Fibroblast of the conjunctiva (primary cell): ENCODE results near the gene AFAP1.

Source experiments
- DNase-seq: peaks from one replicate; pipeline ENCODE4 v3.0.0-alpha.2; 2010; ENCODE audit warnings: low read depth

Gene AFAP1, protein sequence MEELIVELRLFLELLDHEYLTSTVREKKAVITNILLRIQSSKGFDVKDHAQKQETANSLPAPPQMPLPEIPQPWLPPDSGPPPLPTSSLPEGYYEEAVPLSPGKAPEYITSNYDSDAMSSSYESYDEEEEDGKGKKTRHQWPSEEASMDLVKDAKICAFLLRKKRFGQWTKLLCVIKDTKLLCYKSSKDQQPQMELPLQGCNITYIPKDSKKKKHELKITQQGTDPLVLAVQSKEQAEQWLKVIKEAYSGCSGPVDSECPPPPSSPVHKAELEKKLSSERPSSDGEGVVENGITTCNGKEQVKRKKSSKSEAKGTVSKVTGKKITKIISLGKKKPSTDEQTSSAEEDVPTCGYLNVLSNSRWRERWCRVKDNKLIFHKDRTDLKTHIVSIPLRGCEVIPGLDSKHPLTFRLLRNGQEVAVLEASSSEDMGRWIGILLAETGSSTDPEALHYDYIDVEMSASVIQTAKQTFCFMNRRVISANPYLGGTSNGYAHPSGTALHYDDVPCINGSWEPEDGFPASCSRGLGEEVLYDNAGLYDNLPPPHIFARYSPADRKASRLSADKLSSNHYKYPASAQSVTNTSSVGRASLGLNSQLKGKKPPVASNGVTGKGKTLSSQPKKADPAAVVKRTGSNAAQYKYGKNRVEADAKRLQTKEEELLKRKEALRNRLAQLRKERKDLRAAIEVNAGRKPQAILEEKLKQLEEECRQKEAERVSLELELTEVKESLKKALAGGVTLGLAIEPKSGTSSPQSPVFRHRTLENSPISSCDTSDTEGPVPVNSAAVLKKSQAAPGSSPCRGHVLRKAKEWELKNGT

DNA sequence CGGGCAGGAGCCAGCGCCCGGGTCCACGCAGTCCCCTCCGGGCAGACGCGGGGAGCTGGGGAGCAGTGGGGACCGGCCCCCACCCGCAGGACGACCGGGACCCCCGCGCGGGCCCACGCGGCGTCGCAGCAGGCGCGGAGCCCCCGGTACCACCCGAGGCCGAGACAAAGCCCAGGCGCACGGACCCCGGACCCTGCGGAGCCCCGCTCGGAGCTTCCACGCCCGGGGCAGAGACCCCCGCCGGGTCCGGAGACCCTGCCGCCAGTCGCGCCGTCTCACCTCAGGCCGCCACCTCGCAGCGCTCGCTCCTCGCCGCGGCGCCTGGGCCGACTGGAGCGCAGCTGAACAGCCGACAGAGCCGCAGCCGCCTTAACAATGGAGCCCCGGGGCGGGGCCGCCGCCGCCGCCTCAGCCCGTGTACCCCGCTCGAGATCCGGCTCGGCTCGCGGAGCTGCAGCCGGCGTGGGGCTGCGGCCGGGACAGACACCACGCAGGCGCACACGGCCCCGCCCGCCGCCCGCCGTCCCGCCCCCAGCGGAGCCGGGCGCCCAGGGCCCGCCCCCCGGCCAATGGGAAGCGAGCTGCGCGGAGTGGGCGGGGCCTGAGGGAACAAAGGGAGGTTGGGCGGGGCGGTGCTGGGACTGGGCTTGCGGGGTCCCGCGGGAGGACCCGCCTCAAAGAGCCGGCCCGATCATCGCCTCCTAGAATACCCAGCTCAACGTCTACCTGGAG is at the start of gene AFAP1:
Gene AFAP1, minus strand, starts transcription at position 485 of the 732 bp plus-strand sequence. CDS start 67,783 bp downstream, outside the sequence.
- peak; percentile 66 for DNase-seq

DNA sequence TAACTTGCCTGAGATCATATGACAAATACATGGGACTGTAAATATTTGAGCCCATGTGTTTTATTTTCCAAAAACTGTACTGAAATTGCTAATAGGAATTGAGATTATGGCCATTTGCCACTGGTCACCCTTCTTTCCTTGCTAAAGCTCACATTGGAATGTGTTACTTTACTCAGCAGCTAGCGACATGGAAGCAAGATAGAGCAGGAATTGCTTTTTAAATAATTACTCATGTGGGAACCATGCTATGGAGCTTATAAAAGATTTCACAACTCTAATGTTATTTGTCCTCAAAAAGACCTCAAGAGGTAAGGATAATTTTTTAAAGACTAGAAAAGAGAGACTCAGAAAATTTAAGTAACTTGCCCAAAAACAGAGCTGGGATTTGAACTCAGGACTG is 48.8 kb upstream of the AFAP1 start:
- DNase-seq = no peak

DNA sequence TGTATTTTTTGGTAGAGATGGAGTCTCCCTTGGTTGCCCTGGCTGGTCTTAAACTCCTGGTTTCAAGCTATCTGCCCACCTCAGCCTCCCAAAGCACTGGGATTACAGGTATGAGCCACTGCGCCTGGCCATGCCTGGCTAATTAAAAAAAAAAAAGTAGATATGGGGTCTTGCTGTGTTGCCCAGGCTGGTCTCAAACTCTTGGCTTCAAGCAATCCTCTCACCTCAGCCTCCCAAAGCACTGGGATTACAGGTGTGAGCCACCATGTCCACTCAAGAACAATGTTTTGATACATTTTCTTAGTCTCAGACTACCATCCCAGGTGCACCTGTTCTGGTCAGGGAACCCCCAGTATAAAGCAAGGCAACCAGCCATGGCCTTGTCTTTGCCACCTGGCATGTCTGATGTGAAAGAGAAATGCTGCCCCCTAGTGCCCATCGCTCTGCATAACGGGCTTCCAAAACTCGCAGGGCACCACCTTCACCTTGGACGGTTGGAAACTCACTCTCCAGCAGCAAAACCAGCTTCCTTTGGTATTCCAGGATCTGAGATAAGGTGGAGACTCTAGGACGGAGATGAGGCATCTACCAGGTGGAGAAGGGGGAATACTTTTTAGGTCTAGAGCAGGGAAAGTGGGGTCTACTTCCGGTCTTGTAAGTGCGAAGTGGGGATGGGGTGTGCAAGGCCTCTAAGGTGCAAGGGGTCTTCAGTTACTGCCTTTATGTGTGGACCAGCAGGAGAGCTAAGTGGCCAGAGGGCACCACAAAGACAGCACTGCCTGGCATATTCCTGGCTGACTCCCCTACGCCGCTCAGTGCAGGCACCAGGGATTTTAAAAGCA is 47.7 kb upstream of the AFAP1 start:
- DNase-seq = peak; percentile 56

DNA sequence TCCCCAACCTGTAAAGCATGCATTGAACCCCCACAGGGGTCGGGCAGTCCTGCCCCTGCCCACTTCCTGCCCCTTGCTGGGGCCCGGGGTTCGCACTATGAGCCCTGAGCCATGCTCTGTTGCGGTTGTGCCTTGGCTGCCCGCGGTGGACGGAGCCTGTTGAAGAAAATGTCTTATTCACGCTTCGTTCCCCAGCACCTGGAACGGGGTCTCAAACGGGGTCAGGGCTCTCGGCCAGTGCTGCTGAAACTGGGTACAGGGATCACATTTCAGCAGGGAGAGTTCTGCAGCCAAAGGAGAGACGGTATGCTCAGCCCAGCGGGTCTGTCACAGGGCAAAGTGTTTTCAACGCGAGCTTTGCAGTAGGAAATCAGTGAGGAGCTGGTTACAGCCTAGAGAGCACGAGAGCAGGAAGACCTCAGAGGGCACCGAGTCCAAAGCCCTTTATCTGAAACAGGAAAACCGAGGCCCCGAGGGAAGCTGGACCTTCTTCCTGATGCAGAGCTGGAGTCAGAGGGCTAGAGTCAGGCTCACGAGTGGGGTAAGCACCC is 46.3 kb upstream of the AFAP1 start:
- no peak for DNase-seq

DNA sequence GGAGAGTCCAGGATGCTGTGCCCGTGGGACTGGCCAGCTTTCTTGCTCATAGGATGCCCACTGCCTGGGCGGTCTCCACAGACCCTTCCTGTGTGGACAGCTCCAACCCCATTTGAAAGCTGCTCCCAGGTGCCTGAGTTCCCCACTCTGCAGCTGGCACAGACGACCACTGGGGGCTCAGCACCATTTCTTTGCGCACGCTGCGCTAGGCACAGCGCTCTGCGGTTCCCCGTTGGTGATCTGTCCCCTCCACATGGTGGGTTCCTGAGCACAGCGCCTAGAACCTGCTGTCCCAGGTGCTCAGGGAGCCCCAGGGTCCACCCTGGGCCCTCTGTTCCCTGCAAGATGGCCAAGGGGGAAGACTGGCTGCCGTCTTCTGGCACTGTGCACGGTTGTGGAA is 45.4 kb upstream of the AFAP1 start:
- no peak for DNase-seq

DNA sequence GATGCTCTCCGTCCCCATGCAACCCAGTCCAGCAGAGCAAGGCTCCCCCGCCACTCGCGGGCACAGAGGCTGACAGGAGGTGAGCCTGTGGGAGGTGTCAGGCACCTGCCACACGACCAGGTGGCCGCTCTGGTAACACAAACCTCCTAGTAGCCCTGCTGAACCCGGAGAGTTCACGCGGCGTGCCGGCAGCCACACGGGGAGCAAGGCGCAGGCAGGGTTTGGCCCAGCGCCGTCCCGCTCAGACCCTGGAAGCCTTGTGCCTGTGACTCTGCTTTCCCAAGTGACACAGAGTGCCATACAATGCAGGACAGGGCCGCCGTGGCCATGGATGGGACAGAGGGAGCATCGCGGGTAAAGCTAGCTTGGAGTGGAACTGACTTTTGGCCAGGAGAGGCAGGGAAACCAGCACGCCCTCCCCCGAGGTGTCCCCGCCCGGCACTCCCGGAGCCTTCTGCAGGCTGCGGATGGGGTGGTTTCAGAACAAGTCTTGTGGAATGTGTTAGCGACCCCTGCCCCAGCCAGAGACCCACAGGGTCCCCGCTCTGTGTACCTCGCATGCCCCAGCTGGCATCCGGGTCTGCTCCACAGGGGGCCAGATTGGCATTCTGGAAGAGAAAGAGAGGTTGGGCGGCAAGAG is 44.7 kb upstream of the AFAP1 start:
- no peak for DNase-seq

DNA sequence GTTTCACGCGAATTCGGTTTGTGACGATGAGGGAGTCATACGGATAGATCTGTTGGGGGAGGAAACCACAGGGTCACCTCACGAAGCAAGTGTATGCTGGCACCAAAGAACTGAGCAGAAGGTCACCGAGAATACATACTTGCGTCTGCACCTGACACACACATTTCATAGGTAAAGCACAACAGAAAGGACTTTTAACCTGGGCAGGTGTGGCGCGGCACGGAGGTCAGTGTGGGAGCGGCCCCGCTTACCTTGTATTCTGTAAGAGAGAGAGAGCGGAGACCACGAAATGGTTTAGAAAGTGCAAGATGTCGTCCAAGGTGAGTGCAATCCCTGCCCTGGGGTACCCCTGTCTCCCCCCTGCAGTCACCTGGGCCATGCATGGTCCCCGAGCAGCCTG is 43.6 kb upstream of the AFAP1 start:
- no peak for DNase-seq

DNA sequence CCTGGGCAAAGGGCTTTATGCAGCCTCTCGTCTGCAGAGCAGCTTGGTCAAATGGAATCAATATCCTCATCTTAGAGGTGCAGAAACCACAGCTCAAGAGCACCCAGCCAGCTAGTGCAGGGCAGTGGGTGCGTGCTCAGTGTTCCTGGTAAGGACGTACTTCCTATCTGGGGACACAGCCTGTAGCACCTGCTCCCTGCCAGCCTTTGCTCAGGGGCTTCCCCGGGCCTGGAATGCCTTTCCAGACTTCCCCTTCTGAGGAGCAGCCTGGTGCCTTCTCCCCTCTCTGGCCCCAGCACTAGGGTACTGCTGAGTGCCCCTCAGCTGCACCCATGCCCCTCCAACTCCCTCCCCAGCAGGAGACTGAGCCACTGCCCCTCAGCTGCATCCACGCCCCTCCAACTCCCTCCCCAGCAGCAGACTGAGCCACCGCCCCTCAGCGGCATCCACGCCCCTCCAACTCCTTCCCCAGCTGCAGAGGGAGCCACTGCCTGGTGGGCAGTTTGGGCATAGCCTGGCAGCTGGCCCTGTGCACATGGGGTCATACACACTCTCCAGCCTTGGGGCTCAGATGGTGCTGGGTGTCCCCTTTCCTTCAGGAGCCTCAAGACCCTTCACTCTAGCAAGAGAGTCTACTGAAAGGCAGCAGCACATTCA is 42.2 kb upstream of the AFAP1 start:
- no peak for DNase-seq

DNA sequence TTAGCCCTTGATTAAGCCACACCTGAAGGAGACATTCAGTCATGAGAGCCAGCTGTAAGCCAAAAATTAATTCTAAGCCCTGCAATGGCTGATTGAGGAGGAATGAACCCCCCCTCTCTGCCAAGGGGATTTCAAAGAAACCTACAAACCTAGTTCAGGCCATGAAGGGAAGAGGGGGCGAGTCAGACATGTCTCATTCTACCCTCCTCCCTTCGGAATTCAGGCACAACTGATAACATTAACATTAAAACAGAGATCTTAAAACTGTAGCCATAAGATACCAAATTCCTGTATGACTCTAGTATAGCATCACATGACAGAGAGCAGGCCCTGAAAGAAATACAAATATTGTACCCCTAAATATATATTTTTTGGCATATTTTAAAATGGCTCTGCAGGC is 40.4 kb upstream of the AFAP1 start:
- no peak for DNase-seq

DNA sequence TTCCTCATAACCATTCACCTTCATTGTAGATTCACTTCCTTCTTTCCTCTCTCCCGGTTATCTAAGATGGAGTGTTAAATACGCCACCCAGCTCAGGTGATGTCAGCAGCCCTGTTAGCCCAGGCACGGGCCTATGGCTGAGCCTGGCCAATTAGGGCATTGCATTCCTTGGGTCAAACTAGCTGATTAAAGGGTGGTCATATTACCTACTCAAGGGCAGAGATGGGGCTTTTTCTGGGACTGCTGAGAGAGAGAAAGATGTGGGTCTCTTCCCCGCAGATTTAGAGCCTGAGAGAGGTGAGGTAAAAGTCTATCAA is 39.9 kb upstream of the AFAP1 start:
- no peak for DNase-seq

DNA sequence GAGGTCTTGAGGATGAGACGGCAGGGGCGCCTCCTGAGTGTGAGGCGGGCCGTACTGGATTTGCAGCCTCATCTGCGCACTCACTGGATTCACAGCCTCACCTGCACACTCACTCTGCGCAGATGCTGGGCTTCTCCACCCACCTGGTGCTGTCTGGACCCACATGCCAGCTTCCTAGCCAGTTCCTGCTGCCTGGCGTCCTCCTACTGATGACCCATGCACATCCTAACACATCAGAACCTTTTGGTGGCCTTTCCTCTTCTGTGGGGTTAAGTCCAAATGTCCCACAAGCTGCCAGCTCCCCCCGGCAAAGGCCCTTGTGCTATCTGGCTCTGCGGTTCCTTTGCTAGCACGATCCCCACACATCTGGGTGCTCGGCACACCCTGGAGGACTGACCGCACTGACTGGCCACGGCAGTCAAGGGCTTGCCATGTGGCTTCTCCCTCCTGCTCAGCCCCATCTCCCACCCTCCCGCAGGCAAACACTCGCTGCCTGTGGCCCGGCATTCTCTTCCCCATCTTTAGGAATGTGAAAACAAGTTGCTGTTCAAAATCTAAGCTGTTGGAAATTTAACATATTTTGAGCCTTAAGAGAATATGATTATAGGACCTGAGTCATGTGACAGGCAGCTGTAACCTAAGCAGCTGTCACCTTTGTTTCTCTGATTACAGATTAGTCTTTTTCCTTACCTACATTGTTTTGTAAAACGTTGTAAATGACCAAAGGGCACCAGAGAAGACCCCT is 39.4 kb upstream of the AFAP1 start:
- DNase-seq = no peak

DNA sequence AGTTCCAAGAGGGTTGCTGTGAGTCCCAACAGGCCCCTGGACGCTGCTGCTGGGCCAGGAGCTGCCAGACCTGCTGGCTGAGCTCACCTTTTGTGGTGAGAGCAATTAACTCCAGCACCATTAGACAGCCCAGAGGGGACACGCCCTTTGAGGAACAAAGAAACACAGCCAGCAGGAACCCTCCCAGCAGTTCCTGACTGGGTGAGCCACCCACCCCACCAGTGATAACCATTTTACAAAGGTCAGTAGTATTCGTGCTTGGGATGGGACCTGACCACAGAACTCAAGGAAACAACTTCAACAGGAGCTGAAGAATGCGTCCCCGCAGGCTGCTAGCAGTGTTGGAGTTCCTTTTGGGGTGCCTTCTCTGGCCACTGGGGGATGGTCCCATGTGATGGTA is 38.8 kb upstream of the AFAP1 start:
- no peak for DNase-seq

DNA sequence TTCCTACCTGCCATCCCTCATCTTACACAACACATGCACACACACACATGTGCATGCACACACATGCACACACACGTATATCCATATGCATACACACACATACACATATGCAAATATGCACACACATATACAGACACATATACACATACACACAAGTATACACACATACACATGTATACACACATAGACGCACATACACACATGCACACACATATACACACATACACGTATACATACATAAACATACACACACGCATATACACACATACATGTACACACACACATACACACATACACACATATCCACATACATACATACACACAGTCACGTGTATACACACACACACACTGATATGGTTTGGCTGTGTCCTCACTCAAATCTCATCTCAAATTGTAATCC is 37.0 kb upstream of the AFAP1 start:
- DNase-seq = no peak

DNA sequence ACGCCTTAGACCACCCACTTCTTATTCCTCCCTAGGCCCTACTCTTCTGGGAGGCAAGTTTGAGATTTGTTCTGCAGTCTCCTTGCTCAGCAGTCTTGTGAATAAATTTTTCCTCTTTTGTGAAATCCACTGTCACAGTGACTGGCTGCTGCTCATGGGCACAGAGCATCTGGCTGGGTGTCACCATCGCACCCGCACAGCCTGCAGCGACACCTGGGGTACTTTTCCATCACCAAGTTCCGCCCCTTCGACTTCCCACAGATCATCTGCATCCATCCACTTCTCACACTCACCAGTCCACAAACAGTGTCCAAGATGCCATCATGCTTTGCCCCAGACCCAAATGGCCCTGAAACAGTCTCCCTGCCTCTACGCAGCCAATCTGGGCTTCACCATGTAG is 36.4 kb upstream of the AFAP1 start:
- no peak for DNase-seq

DNA sequence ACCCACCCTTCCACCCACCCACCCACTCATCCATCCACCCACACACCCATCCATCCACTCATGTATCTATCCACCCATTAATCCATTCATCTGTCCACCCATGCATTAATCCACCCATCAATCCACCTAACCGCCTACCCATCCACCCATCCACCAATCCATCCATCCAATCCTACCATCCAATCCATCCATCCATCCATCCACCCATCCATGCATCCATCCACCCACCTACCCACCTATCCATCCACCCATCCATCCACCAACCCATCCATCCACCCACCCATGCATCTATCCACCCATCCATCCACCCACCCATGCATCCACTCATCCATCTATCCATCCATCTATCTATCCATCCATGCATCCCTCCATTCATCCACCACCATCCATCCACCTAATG is 34.8 kb upstream of the AFAP1 start:
- DNase-seq = no peak

DNA sequence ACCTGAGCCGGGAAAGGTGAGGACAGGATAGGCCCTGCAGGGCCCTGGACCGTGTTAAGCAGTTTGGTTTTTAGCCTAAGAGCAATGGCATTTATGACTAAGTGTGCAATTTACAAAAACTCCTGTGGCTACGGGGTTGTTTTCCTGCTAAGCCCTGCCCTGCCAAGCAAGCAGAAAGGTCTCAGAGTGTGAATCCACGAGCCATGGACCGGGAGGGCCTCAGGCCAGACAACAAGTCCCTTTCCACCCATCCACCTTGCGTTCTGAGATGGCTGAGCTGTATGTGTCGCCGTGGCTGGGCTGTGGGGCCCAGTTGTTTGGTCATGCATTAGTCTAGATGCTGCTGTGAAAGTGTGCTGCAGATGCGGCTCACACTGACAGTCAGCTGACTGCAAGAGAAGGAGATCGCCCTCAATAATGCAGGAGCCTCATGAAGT is 33.9 kb upstream of the AFAP1 start:
- DNase-seq = no peak

DNA sequence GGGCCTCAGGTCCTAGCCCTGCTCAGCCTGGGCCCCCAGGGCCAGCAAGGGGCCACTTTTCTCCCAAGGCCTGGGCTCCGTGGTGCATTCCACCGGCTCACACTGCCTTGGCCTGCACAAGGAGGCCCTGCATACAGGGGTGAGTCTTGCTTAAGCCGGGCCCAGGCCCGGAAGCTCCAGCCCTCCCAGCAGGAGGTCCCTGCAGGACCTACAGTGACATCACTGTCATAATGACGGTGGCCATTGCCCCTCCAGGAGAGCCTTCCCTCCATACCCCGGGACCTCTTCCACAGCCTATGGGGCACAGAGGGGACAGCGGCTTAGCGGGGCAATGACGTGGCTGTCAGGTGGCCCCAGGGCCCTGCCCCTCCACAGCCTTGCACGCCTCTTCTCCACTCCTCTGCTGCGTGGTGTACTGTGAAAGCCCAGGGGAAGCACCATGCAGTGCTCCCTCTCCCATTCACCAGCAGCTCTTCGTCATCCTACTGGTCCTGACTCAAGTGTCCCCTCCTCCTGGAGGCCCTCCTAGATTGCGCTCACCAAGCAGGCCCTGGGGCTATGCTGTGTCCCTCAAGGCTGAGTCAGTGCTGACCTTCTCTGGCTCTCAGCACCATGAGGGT is 32.3 kb upstream of the AFAP1 start:
- DNase-seq = no peak

DNA sequence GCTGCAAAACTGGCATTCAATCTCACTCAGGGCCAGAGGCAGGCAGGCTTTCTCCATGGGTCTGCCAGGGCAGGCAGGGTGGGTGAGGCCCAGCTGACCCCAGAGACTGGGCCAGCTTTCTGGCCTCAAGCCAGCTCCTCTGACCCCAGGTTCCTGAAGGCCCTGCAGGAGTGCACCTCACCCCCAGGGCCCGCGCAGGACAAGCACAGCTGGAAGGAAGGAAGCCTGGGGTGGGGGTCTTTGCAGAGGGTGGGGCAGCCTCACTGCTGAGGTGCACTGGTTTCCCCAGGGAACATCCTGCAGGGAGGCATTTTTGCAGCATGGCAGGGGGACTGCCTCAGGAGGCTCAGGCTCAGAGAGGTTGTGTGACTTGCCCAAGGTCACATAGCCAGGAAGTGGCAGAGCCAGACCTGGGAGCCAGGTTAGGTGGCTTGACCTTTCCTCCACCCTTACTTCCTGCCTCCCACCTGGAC is 31.5 kb upstream of the AFAP1 start:
- no peak for DNase-seq

DNA sequence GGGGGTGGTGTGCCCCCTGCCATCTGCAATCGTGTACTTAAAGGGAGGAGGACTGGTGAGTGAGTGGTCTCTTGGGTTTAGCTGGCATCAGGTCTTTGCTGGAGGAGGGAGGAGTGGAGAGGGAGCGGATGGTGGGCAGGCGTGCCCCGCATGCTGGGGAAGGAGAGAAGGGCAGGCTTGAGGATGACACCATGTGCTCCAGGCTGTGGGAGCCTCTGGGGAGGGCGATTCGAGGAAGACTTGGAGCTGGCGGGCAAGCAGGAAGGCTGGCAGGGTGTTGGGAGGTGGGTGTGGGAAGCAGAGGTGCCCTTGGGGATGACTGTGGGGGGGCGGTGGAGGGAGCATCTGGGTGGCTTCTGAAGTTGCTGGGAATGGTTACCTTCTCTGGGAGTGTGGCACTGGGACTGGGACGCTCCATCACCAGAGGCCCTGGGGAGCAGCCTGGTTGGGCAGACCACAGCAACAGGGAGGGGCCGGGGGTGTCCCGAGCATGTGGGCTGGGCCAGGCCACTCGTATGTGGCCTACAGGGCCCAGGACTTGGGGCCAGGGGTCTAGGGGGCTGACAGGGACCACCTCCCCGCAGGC is 30.8 kb upstream of the AFAP1 start:
- no peak for DNase-seq
